Neural progenitor cell (in vitro differentiated cells): ENCODE results near the gene PPM1N. TPM values are rescaled to one million over a fixed set of nuclear protein-coding genes. Genes with fewer than 3 reads are reported as not detected.

Source experiments
- DNase-seq: peaks from one replicate; pipeline ENCODE4 v3.0.0-alpha.2; 2016; ENCODE audit warnings: low spot score
- H2AFZ ChIP-seq: fragments of 200-600 bp; sonication (generic); replicated peaks from 2 replicates; pipeline ENCODE4 v1.6.1; 2016; ENCODE audit warnings: antibody characterized with exemption
- H3F3A ChIP-seq: fragments of 200-600 bp; sonication (generic); 2 replicates; pipeline ENCODE4 v1.6.1; 2016; ENCODE audit warnings: antibody characterized with exemption, low read depth
- H3K27ac ChIP-seq: fragments of 200-600 bp; sonication (generic); 2 replicates; pipeline ENCODE4 v1.5.1; 2016; ENCODE audit warnings: mild to moderate bottlenecking
- H3K27me3 ChIP-seq: fragments of 200-600 bp; sonication (generic); 2 replicates; pipeline ENCODE4 v1.6.1; 2016; ENCODE audit warnings: mild to moderate bottlenecking, moderate library complexity
- H3K36me3 ChIP-seq: fragments of 200-600 bp; sonication (generic); 2 replicates; pipeline ENCODE4 v1.5.1; 2016
- H3K4me1 ChIP-seq: fragments of 200-600 bp; sonication (generic); 2 replicates; pipeline ENCODE4 v1.6.1; 2016; ENCODE audit warnings: mixed run types
- H3K4me2 ChIP-seq: fragments of 200-600 bp; sonication (generic); 2 replicates; pipeline ENCODE4 v1.6.1; 2016
- H3K4me3 ChIP-seq: fragments of 200-600 bp; sonication (generic); 2 replicates; pipeline ENCODE4 v1.5.1; 2016
- H3K79me2 ChIP-seq: fragments of 200-600 bp; sonication (generic); 2 replicates; pipeline ENCODE4 v1.6.1; 2016; ENCODE audit warnings: low read depth
- H3K9ac ChIP-seq: fragments of 200-600 bp; sonication (generic); 2 replicates; pipeline ENCODE4 v1.6.1; 2016
- H3K9me3 ChIP-seq: fragments of 200-600 bp; sonication (generic); 2 replicates; pipeline ENCODE4 v1.5.1; 2016; ENCODE audit warnings: low read depth
- H4K20me1 ChIP-seq: fragments of 200-600 bp; sonication (generic); 2 replicates; pipeline ENCODE4 v1.6.1; 2016; ENCODE audit warnings: low read depth
- H3K27ac Mint-ChIP-seq: 3 replicates; pipeline ENCODE4 v1.8.0; 2021; ENCODE audit warnings: mixed read lengths
- H3K27me3 Mint-ChIP-seq: 2 replicates; pipeline ENCODE4 v1.8.0; 2022; ENCODE audit warnings: low read depth, mild to moderate bottlenecking, inconsistent platforms, moderate library complexity, mixed read lengths; ENCODE audit not compliant: insufficient read depth
- H3K36me3 Mint-ChIP-seq: 3 replicates; pipeline ENCODE4 v1.8.0; 2021; ENCODE audit warnings: mixed read lengths
- H3K4me1 Mint-ChIP-seq: 3 replicates; pipeline ENCODE4 v1.8.0; 2021; ENCODE audit warnings: mixed read lengths
- H3K4me3 Mint-ChIP-seq: 3 replicates; pipeline ENCODE4 v1.8.0; 2021; ENCODE audit warnings: mild to moderate bottlenecking, moderate library complexity, mixed read lengths
- H3K9me3 Mint-ChIP-seq: 3 replicates; pipeline ENCODE4 v1.8.0; 2020; ENCODE audit warnings: mixed read lengths
- EZH2 ChIP-seq: fragments of 200-600 bp; sonication (generic); IDR thresholded peaks from 2 replicates; pipeline ENCODE4 v1.6.1; 2017; ENCODE audit warnings: antibody characterized with exemption, mild to moderate bottlenecking, moderate library complexity
- EZH2phosphoT487 ChIP-seq: fragments of 200-600 bp; sonication (generic); IDR thresholded peaks from 2 replicates; pipeline ENCODE4 v1.6.1; 2017; ENCODE audit warnings: antibody characterized with exemption
- total RNA-seq: library from RNA; depleted of rRNA; stranded (reverse); fragments of >200 nt; gene quantifications from 2 replicates; pipeline ENCODE4 v1.2.3, GENCODE V29; 2015; ENCODE audit warnings: low replicate concordance
- TF ChIP-seq, protein P1 (sequence below): fragments of 200-600 bp; sonication (generic); IDR thresholded peaks from 2 replicates; pipeline ENCODE4 v1.5.1; 2017; ENCODE audit warnings: antibody characterized with exemption, mild to moderate bottlenecking

Gene PPM1N
- total RNA-seq, 1 donor from 2014 or later = 2.4 TPM

DNA sequence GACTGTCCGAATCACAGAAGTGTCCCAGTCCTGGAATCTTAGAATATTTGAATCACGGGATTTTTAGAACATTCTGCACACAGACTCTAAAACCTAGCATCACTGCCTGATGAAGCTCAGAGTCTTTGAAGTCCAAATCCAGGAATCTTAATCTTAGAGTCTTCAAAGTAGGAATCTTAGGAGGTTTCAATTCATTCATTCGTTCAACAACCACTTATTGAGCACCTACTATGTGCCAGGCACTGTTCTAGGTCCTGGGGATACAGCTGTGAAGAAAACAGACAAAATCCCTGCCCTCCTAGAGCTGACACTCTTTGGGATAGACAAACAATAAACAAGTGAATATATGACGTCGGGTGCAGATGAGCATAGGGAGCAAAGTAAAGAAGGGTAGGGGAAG lies 3.1 kb upstream of the PPM1N start:
- Histone ChIP-seq H3K27me3 (peaks cover 45% of the 10 kb centered on the region), H3F3A (peaks cover 57% of the 10 kb centered on the region), H3K9me3 (no peaks in the 10 kb centered on the region), H2AFZ (no peak overlapping the region), H3K4me1 (peaks cover 13% of the 10 kb centered on the region), H3K4me3 (no peak overlapping the region), H3K9ac (no peak overlapping the region), H3K27ac (no peak overlapping the region), H3K4me2 (no peak overlapping the region), H3K36me3 (no peaks in the 10 kb centered on the region), H4K20me1 (peaks cover 26% of the 10 kb centered on the region), H3K79me2 (no peaks in the 10 kb centered on the region)
- Mint-ChIP-seq H3K36me3 (no peaks in the 10 kb centered on the region), H3K27ac (no peak overlapping the region), H3K27me3 (peaks cover 34% of the 10 kb centered on the region), H3K9me3 (no peaks in the 10 kb centered on the region), H3K4me3 (peak overlapping the region; percentile 80), H3K4me1 (peaks cover 39% of the 10 kb centered on the region)
- DNase-seq = no peak
- TF ChIP-seq, protein P1, sequence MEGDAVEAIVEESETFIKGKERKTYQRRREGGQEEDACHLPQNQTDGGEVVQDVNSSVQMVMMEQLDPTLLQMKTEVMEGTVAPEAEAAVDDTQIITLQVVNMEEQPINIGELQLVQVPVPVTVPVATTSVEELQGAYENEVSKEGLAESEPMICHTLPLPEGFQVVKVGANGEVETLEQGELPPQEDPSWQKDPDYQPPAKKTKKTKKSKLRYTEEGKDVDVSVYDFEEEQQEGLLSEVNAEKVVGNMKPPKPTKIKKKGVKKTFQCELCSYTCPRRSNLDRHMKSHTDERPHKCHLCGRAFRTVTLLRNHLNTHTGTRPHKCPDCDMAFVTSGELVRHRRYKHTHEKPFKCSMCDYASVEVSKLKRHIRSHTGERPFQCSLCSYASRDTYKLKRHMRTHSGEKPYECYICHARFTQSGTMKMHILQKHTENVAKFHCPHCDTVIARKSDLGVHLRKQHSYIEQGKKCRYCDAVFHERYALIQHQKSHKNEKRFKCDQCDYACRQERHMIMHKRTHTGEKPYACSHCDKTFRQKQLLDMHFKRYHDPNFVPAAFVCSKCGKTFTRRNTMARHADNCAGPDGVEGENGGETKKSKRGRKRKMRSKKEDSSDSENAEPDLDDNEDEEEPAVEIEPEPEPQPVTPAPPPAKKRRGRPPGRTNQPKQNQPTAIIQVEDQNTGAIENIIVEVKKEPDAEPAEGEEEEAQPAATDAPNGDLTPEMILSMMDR = no peak
- TF ChIP-seq EZH2 (no peak), EZH2phosphoT487 (no peak)

DNA sequence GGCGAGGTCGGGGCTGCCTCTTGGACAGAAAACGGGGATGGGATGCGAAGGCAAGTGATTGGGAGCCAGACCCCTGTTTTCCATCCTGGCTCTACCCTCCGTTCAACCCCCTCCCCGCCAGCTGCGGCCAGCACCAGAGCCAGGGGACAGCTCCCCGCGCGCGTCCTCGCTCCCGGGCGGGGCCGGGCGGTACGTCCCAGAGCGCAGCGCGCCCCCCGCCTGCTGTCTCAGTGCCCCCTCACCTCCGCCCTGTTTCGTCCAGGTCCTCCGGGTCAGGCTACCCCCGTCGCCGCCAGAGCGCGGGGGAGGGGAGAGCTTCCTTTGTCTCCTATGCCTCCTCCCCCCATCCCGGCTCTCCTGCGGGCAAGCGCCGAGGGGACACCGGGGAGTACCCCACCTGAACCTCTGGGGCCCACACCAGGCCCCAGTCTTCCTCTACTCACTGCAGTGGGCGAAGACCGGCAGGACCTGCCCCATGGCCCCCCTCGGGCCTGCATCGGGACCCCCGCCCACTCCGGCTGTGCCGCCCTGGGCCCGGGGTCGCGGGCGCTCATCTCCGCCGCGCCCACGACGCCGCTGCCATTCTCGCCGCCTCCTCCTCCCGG lies 1.8 kb upstream of the PPM1N start:
- no peak overlapping the region for H3K27ac ChIP-seq
- H3F3A ChIP-seq = peaks cover 64% of the 10 kb centered on the region
- peaks cover 43% of the 10 kb centered on the region for H3K4me1 Mint-ChIP-seq
- no peaks in the 10 kb centered on the region for H3K36me3 ChIP-seq
- peaks cover 26% of the 10 kb centered on the region for H4K20me1 ChIP-seq
- H3K4me2 ChIP-seq = peak overlapping the region; percentile 96
- peak overlapping the region; percentile 56 for H2AFZ ChIP-seq
- no peaks in the 10 kb centered on the region for H3K36me3 Mint-ChIP-seq
- no peaks in the 10 kb centered on the region for H3K9me3 Mint-ChIP-seq
- H3K27ac Mint-ChIP-seq = no peak overlapping the region
- peaks cover 38% of the 10 kb centered on the region for H3K27me3 Mint-ChIP-seq
- no peaks in the 10 kb centered on the region for H3K79me2 ChIP-seq
- TF ChIP-seq EZH2 (no peak), EZH2phosphoT487 (no peak)
- TF ChIP-seq, protein P1 = no peak
- H3K9me3 ChIP-seq = no peaks in the 10 kb centered on the region
- peak overlapping the region; percentile 89 for H3K4me3 ChIP-seq
- H3K9ac ChIP-seq = no peak overlapping the region
- peaks cover 53% of the 10 kb centered on the region for H3K27me3 ChIP-seq
- peaks cover 13% of the 10 kb centered on the region for H3K4me1 ChIP-seq
- peak; percentile 90 for DNase-seq
- H3K4me3 Mint-ChIP-seq = peak overlapping the region; percentile 80

DNA sequence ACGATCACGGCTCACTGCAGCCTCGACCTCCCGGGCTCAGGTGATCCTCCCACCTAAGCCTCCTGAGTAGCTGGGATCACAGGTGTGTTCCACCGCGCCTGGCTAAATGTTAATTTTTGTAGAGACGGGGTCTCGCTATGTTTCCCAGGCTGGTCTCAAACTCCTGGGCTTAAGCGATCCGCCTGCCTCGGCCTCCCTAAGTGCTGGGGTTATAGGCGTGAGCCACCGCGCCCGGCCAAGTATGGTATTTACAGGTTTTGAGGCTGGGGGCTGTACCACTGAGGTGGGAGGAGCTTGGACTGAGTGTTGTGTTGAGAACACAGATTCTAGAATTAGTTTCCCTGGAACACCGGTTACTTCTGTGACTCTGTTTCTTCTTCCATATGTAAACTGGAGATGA lies 452 bp upstream of the PPM1N start:
- no peaks in the 10 kb centered on the region for H3K36me3 ChIP-seq
- H3K9me3 ChIP-seq = no peaks in the 10 kb centered on the region
- H3F3A ChIP-seq = peaks cover 64% of the 10 kb centered on the region
- Mint-ChIP-seq H3K4me1 (peaks cover 37% of the 10 kb centered on the region), H3K27me3 (peaks cover 38% of the 10 kb centered on the region), H3K27ac (no peak overlapping the region), H3K36me3 (no peaks in the 10 kb centered on the region), H3K4me3 (peak overlapping the region; percentile 85), H3K9me3 (no peaks in the 10 kb centered on the region)
- TF ChIP-seq, protein P1 = no peak
- TF ChIP-seq EZH2phosphoT487 (no peak), EZH2 (no peak)
- H3K27me3 ChIP-seq = peaks cover 53% of the 10 kb centered on the region
- H3K79me2 ChIP-seq = no peaks in the 10 kb centered on the region
- DNase-seq = peak; percentile 67
- H3K27ac ChIP-seq = no peak overlapping the region
- H3K9ac ChIP-seq = no peak overlapping the region
- no peak overlapping the region for H2AFZ ChIP-seq
- H3K4me1 ChIP-seq = peaks cover 13% of the 10 kb centered on the region
- peak overlapping the region; percentile 77 for H3K4me2 ChIP-seq
- peak overlapping the region; percentile 37 for H3K4me3 ChIP-seq
- peaks cover 26% of the 10 kb centered on the region for H4K20me1 ChIP-seq
